Endothelial cell of umbilical vein (primary cell): ENCODE results near the gene TMTC1. TPM values are rescaled to one million over a fixed set of nuclear protein-coding genes. Genes with fewer than 3 reads are reported as not detected.

ENCODE experiments used
- BruUV-seq: library from RNA; stranded (reverse); fragments of 400-500 nt; replicated peaks from 2 replicates; lab custom pipeline; 2021; lab: Mats Ljungman, UMichigan
- CTCF ChIA-PET: fragments of 300-600, 350-600 bp; sonication (Branson Sonifier 250); formaldehyde crosslinking; loops from one replicate; lab custom pipeline; 2021; ENCODE audit warnings: antibody characterized with exemption, inconsistent platforms; lab: Charles Lee
- POLR2A ChIA-PET: fragments of 300-600, 350-600 bp; sonication (Branson Sonifier 250); formaldehyde crosslinking; loops from one replicate; lab custom pipeline; 2021; ENCODE audit warnings: antibody characterized with exemption, inconsistent platforms; lab: Charles Lee
- DNase-seq: peaks from one replicate; pipeline ENCODE4 v3.0.0-alpha.2; 2011; ENCODE audit warnings: low read depth, low spot score
- FAIRE-seq: peaks from 2 replicates; lab custom pipeline; 2011; peaks lifted over from hg19 to GRCh38; lab: Jason Lieb, UNC
- H2AFZ ChIP-seq: 2 replicates; pipeline ENCODE4 v1.6.0; 2012; ENCODE audit warnings: low read depth, low read length, control low read depth, inconsistent platforms
- H3K27ac ChIP-seq: 2 replicates; pipeline ENCODE4 v1.5.1; 2011; ENCODE audit warnings: low read depth, mild to moderate bottlenecking, control low read depth, low read length, moderate library complexity; ENCODE audit not compliant: insufficient read depth
- H3K27me3 ChIP-seq, 2 experiments: 2 replicates each; pipeline versions ENCODE4 v1.6.0 to v1.6.1; 2011; ENCODE audit warnings: low read length in 2 of 2, mixed read lengths in 1 of 2; ENCODE audit not compliant: control insufficient read depth in 2 of 2, insufficient read depth in 2 of 2
- H3K36me3 ChIP-seq, 2 experiments: 2 replicates in 1 of 2; 3 replicates in 1 of 2; pipeline ENCODE4 v1.5.1; 2011; ENCODE audit warnings: low read length in 2 of 2, mild to moderate bottlenecking in 1 of 2, moderate library complexity in 1 of 2; ENCODE audit not compliant: control insufficient read depth in 2 of 2, insufficient read depth in 2 of 2; ENCODE audit errors: extremely low read depth in 1 of 2
- H3K4me1 ChIP-seq: 3 replicates; pipeline ENCODE4 v1.5.1; 2011; ENCODE audit warnings: mild to moderate bottlenecking, low read length; ENCODE audit not compliant: control insufficient read depth, insufficient read depth; ENCODE audit errors: extremely low read depth
- H3K4me2 ChIP-seq: 2 replicates; pipeline ENCODE4 v1.6.1; 2011; ENCODE audit warnings: low read length, control low read depth, mixed read lengths; ENCODE audit not compliant: insufficient read depth
- H3K4me3 ChIP-seq, 3 experiments: fragments of 200-600 bp in 1 of 3; sonication (generic), shearing (Covaris generic) in 1 of 3; replicated peaks in 1 of 3; 2 replicates each; pipeline ENCODE4 v1.5.1; 2011 to 2016; ENCODE audit warnings: control low read depth in 3 of 3, low read length in 3 of 3, mild to moderate bottlenecking in 2 of 3, inconsistent platforms in 1 of 3, low read depth in 1 of 3, moderate library complexity in 1 of 3; ENCODE audit not compliant: insufficient read depth in 1 of 3
- H3K79me2 ChIP-seq: 2 replicates; pipeline ENCODE4 v1.6.0; 2012; ENCODE audit warnings: low read length, inconsistent platforms; ENCODE audit not compliant: control insufficient read depth, insufficient read depth
- H3K9ac ChIP-seq: replicated peaks from 2 replicates; pipeline ENCODE3; 2011; ENCODE audit warnings: low read length, control low read depth; ENCODE audit not compliant: insufficient read depth; ENCODE audit errors: extremely low read depth
- H3K9me1 ChIP-seq: replicated peaks from 3 replicates; pipeline ENCODE4 v1.6.0; 2011; ENCODE audit warnings: mild to moderate bottlenecking, low read length; ENCODE audit not compliant: control insufficient read depth, insufficient read depth; ENCODE audit errors: extremely low read depth
- H3K9me3 ChIP-seq: replicated peaks from 2 replicates; pipeline ENCODE4 v1.5.1; 2012; ENCODE audit warnings: low read length, inconsistent platforms; ENCODE audit not compliant: control insufficient read depth, insufficient read depth
- H4K20me1 ChIP-seq: replicated peaks from 2 replicates; pipeline ENCODE3; 2011; ENCODE audit warnings: mild to moderate bottlenecking, low read length; ENCODE audit not compliant: control insufficient read depth, insufficient read depth; ENCODE audit errors: extremely low read depth
- CTCF ChIP-seq, 2 donors: IDR thresholded peaks; 1 replicate in 1 of 2; 2 replicates in 1 of 2; pipeline ENCODE4 v1.5.1; 2011; ENCODE audit warnings: low read length in 2 of 2, mild to moderate bottlenecking in 2 of 2, moderate library complexity in 2 of 2, control low read depth in 1 of 2, inconsistent platforms in 1 of 2, low read depth in 1 of 2; ENCODE audit not compliant: insufficient read depth in 1 of 2; ENCODE audit errors: extremely low read depth in 1 of 2
- EZH2 ChIP-seq: IDR thresholded peaks from 2 replicates; pipeline ENCODE4 v1.6.1; 2012; ENCODE audit warnings: borderline replicate concordance, low read depth, mild to moderate bottlenecking, moderate library complexity, low read length, inconsistent platforms; ENCODE audit not compliant: severe bottlenecking
- FOS ChIP-seq: IDR thresholded peaks from 2 replicates; pipeline ENCODE4 v1.6.1; 2011; ENCODE audit warnings: mild to moderate bottlenecking, low read length, moderate library complexity, borderline replicate concordance; ENCODE audit not compliant: insufficient read depth
- GATA2 ChIP-seq: IDR thresholded peaks from 2 replicates; pipeline ENCODE4 v1.7.0; 2011; ENCODE audit warnings: low read depth, mild to moderate bottlenecking, moderate library complexity, mixed read lengths, low read length; ENCODE audit not compliant: insufficient read length, insufficient read depth
- JUN ChIP-seq: IDR thresholded peaks from 2 replicates; pipeline ENCODE4 v1.6.1; 2011; ENCODE audit warnings: borderline replicate concordance, low read depth; ENCODE audit not compliant: insufficient read length, insufficient read depth
- MAX ChIP-seq: IDR thresholded peaks from 2 replicates; pipeline ENCODE4 v1.6.1; 2011; ENCODE audit not compliant: insufficient read depth, insufficient read length
- MYC ChIP-seq: IDR thresholded peaks from one replicate; pipeline ENCODE4 v1.6.1; 2011; ENCODE audit warnings: mild to moderate bottlenecking, low read depth, low read length
- POLR2A ChIP-seq: IDR thresholded peaks from 2 replicates; pipeline ENCODE4 v1.6.1; 2012; ENCODE audit warnings: low read depth, mild to moderate bottlenecking, control low read depth, low read length
- POLR2AphosphoS5 ChIP-seq: IDR thresholded peaks from 2 replicates; pipeline ENCODE4 v1.6.1; 2012; ENCODE audit warnings: low read depth, mild to moderate bottlenecking, control low read depth, low read length, moderate library complexity; ENCODE audit not compliant: insufficient read depth
- dilution Hi-C: fragments of 300-500 bp; cut with MboI; formaldehyde crosslinking; loops from one replicate; pipeline ENCODE4 v1.15.0; 2019; ENCODE audit warnings: low sequenced_read_pairs; ENCODE audit not compliant: extremely low pct_ligation_motif_present
- intact Hi-C: fragments of 100-400 bp; cut with micrococcal nuclease; formaldehyde crosslinking; loops from one replicate; pipeline ENCODE4 v1.10.0; 2022
- polyA plus RNA-seq, 4 experiments: library from polyadenylated mRNA; depleted of rRNA in 3 of 4; stranded (reverse) in 3 of 4; unstranded in 1 of 4; fragments of >200 nt; gene quantifications; 2 replicates each; pipeline versions ENCODE4 v1.2.1 to v1.2.3, GENCODE V29; 2011 to 2012; ENCODE audit warnings: missing spikeins in 1 of 4
- total RNA-seq: library from RNA; stranded (reverse); gene quantifications from 2 replicates; pipeline ENCODE4 v1.2.3, GENCODE V29; 2021

Gene TMTC1
- total and polyA plus RNA-seq, 2 donors (not counting 3 experiments of a cell fraction or from before 2014, with no cell fraction given), result 5.4 to 5.9 TPM

GRCh38 chr12:29692237-29692636, 91.5 kb downstream of the TMTC1 start:
- Histone ChIP-seq H3K4me2 (no peak overlapping the region), H3K79me2 (no peaks in the 10 kb centered on the region), H3K9me1 (no peaks in the 10 kb centered on the region), H3K36me3 (no peaks in the 10 kb centered on the region), H3K27ac (no peak overlapping the region), H3K4me3 (no peak overlapping the region), H3K27me3 (no peaks in the 10 kb centered on the region), H2AFZ (no peak overlapping the region), H3K4me1 (no peaks in the 10 kb centered on the region), H3K9ac (no peak overlapping the region), H4K20me1 (no peaks in the 10 kb centered on the region), H3K9me3 (no peaks in the 10 kb centered on the region)
- FAIRE-seq, result no peak
- dilution Hi-C loops, result no loop called here
- intact Hi-C loops, result no loop called here
- ChIA-PET CTCF (no interaction called here), POLR2A (no interaction called here)
- DNase-seq, result no peak
- TF ChIP-seq FOS, result no peak
- no peak for TF ChIP-seq MYC
- BruUV-seq, result no TSS peak

GRCh38 chr12:29691161-29691854, 92.4 kb downstream of the TMTC1 start:
- DNase-seq, result no peak
- no peak for TF ChIP-seq EZH2
- no peak for TF ChIP-seq JUN
- TF ChIP-seq MYC, result no peak
- TF ChIP-seq FOS, result no peak
- no peak for TF ChIP-seq GATA2
- no peak for TF ChIP-seq CTCF (IDR thresholded peaks at IDR 0.05; ENCODE audit: extremely low read depth in 1 of 2, insufficient read depth in 1 of 2, low read depth in 1 of 2, low read length in 2 of 2)
- no peak for TF ChIP-seq MAX
- no peak for TF ChIP-seq POLR2A
- TF ChIP-seq POLR2AphosphoS5, result no peak
- ChIA-PET POLR2A (no interaction called here), CTCF (no interaction called here)
- no peak overlapping the region for H3K4me3 ChIP-seq
- no peaks in the 10 kb centered on the region for H3K9me3 ChIP-seq
- intact Hi-C loops (no loop called here), dilution Hi-C loops (no loop called here)
- FAIRE-seq, result no peak
- no peaks in the 10 kb centered on the region for H3K27me3 ChIP-seq
- no peaks in the 10 kb centered on the region for H3K36me3 ChIP-seq
- no peaks in the 10 kb centered on the region for H4K20me1 ChIP-seq
- no peaks in the 10 kb centered on the region for H3K4me1 ChIP-seq
- BruUV-seq, result no TSS peak
- no peak overlapping the region for H3K4me2 ChIP-seq
- H3K27ac ChIP-seq, result no peak overlapping the region
- H3K9me1 ChIP-seq, result no peaks in the 10 kb centered on the region
- H2AFZ ChIP-seq, result no peak overlapping the region
- no peaks in the 10 kb centered on the region for H3K79me2 ChIP-seq
- H3K9ac ChIP-seq, result no peak overlapping the region
